ENCODE measurements around the gene LOX. TPM values are rescaled to one million over a fixed set of nuclear protein-coding genes. Genes with fewer than 3 reads are reported as not detected.

Gene LOX
- total and polyA plus RNA-seq, 9 of the 15 experiments (the other 6 are each of a cell fraction or from before 2014, with no cell fraction given): 0.06 to 0.09 TPM; not detected in 7

DNA sequence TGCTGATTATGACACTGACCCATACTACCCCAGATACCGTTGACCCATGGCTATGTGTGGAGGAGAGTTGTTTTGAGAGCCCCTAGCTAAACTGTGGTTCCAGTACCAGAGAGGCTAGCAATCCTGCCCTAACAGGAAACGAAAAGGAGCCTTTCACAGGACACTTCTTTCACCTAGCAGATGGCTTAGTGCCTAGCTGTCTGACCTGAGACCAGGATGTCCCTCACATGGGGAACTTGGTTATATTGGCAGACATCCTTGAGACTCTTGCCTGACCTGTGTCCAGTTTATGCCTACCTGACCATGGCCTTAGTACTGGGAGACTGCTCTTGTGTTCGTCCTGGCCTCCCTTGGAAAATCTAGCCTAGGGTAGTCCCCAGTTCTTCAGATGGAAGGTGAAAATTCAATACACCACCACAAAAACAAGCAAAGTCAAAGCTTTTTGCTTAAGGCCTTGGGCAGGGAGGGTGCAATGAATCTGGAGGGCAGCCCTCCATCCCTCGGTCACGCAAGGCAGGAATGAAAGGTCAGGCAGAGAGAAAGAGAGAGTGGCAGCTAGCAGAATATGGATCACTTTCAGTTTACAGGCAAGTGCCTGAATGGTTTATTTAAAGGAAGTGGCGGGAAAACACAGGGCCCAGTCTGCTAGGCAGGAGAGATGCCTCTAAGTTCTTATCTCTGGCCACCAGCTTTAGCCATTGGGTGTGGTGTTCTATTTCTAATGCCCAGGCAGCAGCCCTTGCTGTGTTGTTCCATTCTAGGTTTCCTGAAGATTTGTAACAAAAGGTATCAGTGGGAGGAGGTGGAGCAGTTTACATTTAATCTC is 34.9 kb upstream of the LOX start (continued):
- TF ChIP-seq ZNF3 (CRISPR knock-in tag; IDR thresholded peaks at IDR 0.05) (no peak), BACH1 (tag; IDR thresholded peaks at IDR 0.05) (no peak), FOXP1 (CRISPR knock-in tag; IDR thresholded peaks at IDR 0.05) (no peak), ARID1B (IDR thresholded peaks at IDR 0.05) (peak; percentile 98), SPI1 (IDR thresholded peaks at IDR 0.05; ENCODE audit: borderline replicate concordance, low read depth, low read length) (peak; percentile 80), SMAD3 (CRISPR knock-in tag; conservative IDR thresholded peaks at IDR 0.05) (no peak), ZC3H4 (CRISPR knock-in tag; IDR thresholded peaks at IDR 0.05; ENCODE audit: borderline replicate concordance) (no peak), ATF7 (IDR thresholded peaks at IDR 0.05) (peak; percentile 64; the same call in 1 of the 2 replicates), FOXK2 (conservative IDR thresholded peaks at IDR 0.05 in 1 of 2, IDR thresholded peaks at IDR 0.05 in 1 of 2; ENCODE audit: low read depth in 2 of 2) (peak in 1 of 2 experiments; percentile 67; a peak in 1 of 4 replicates), ZNF124 (CRISPR knock-in tag; IDR thresholded peaks at IDR 0.05) (no peak), ESRRA (IDR thresholded peaks at IDR 0.05; ENCODE audit: borderline replicate concordance, low read depth) (peak; percentile 48; the same call in 1 of the 2 replicates), KLF16 (IDR thresholded peaks at IDR 0.05) (peak; percentile 85), NBN (IDR thresholded peaks at IDR 0.05; ENCODE audit: low read depth) (peak; percentile 62; the same call in 1 of the 2 replicates), ZNF583 (CRISPR knock-in tag; IDR thresholded peaks at IDR 0.05) (no peak), HDAC3 (IDR thresholded peaks at IDR 0.05; ENCODE audit: borderline replicate concordance, partially characterized antibody) (peak; percentile 78), MEF2D (tag; conservative IDR thresholded peaks at IDR 0.05; ENCODE audit: low read depth) (peak; percentile 79)
- TF ChIP-seq, protein P1, sequence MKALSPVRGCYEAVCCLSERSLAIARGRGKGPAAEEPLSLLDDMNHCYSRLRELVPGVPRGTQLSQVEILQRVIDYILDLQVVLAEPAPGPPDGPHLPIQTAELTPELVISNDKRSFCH (CRISPR knock-in tag; IDR thresholded peaks at IDR 0.05): no peak
- TF ChIP-seq, protein P1 (tag; IDR thresholded peaks at IDR 0.05): peak; percentile 73; the same call in 1 of the 2 replicates
- TF ChIP-seq, protein P2, sequence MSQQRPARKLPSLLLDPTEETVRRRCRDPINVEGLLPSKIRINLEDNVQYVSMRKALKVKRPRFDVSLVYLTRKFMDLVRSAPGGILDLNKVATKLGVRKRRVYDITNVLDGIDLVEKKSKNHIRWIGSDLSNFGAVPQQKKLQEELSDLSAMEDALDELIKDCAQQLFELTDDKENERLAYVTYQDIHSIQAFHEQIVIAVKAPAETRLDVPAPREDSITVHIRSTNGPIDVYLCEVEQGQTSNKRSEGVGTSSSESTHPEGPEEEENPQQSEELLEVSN (IDR thresholded peaks at IDR 0.05; ENCODE audit: borderline replicate concordance in 1 of 2, extremely low read depth in 1 of 2, insufficient read depth in 1 of 2, insufficient read length in 1 of 2, low read depth in 1 of 2, low read length in 1 of 2, poor library complexity in 1 of 2, severe bottlenecking in 1 of 2): peak; percentile 81 to 91
- TF ChIP-seq, protein P3, sequence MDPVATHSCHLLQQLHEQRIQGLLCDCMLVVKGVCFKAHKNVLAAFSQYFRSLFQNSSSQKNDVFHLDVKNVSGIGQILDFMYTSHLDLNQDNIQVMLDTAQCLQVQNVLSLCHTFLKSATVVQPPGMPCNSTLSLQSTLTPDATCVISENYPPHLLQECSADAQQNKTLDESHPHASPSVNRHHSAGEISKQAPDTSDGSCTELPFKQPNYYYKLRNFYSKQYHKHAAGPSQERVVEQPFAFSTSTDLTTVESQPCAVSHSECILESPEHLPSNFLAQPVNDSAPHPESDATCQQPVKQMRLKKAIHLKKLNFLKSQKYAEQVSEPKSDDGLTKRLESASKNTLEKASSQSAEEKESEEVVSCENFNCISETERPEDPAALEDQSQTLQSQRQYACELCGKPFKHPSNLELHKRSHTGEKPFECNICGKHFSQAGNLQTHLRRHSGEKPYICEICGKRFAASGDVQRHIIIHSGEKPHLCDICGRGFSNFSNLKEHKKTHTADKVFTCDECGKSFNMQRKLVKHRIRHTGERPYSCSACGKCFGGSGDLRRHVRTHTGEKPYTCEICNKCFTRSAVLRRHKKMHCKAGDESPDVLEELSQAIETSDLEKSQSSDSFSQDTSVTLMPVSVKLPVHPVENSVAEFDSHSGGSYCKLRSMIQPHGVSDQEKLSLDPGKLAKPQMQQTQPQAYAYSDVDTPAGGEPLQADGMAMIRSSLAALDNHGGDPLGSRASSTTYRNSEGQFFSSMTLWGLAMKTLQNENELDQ (CRISPR knock-in tag; IDR thresholded peaks at IDR 0.05; ENCODE audit: borderline replicate concordance): no peak
- TF ChIP-seq, protein P4, sequence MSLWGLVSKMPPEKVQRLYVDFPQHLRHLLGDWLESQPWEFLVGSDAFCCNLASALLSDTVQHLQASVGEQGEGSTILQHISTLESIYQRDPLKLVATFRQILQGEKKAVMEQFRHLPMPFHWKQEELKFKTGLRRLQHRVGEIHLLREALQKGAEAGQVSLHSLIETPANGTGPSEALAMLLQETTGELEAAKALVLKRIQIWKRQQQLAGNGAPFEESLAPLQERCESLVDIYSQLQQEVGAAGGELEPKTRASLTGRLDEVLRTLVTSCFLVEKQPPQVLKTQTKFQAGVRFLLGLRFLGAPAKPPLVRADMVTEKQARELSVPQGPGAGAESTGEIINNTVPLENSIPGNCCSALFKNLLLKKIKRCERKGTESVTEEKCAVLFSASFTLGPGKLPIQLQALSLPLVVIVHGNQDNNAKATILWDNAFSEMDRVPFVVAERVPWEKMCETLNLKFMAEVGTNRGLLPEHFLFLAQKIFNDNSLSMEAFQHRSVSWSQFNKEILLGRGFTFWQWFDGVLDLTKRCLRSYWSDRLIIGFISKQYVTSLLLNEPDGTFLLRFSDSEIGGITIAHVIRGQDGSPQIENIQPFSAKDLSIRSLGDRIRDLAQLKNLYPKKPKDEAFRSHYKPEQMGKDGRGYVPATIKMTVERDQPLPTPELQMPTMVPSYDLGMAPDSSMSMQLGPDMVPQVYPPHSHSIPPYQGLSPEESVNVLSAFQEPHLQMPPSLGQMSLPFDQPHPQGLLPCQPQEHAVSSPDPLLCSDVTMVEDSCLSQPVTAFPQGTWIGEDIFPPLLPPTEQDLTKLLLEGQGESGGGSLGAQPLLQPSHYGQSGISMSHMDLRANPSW (CRISPR knock-in tag; IDR thresholded peaks at IDR 0.05): peak; percentile 39; the same call in 1 of the 2 replicates

All from K562 (cell line).